NCI-H510A (cell line): ENCODE measurements around the gene RNF126.
"Not testable (repeated sequence)": the region's sequence is repeated elsewhere in the genome, so short reads cannot be mapped to it uniquely, and the experiment has no call there.

ENCODE experiments used
- DNase-seq: peaks from one replicate; lab custom pipeline; 2025; lab: John Stamatoyannopoulos, UW

RNF126 gene

GRCh38 chr19:611481-611868, 51.5 kb downstream of the RNF126 start:
- no peak for DNase-seq

GRCh38 chr19:610801-611480, 52.1 kb downstream of the RNF126 start:
- no peak for DNase-seq

GRCh38 chr19:610071-610800, 52.8 kb downstream of the RNF126 start:
- DNase-seq: no peak

- DNase-seq: no peak
Observed at GRCh38 chr19:609004-609346, 54.0 kb downstream of the RNF126 start.

- no peak for DNase-seq
Observed at GRCh38 chr19:608155-609003, 54.6 kb downstream of the RNF126 start.

GRCh38 chr19:607301-608154, 55.5 kb downstream of the RNF126 start:
- no peak for DNase-seq

GRCh38 chr19:605061-605971, 57.7 kb downstream of the RNF126 start:
- not testable (repeated sequence) for DNase-seq

- no peak for DNase-seq
Observed at GRCh38 chr19:604355-604754, 58.7 kb downstream of the RNF126 start.

- DNase-seq: not testable (repeated sequence)
Observed at GRCh38 chr19:603779-604178, 59.2 kb downstream of the RNF126 start.

GRCh38 chr19:603302-603639, 59.7 kb downstream of the RNF126 start:
- not testable (repeated sequence) for DNase-seq

- no peak for DNase-seq
Observed at GRCh38 chr19:602391-603301, 60.4 kb downstream of the RNF126 start.

GRCh38 chr19:601790-602189, 61.2 kb downstream of the RNF126 start:
- no peak for DNase-seq

- DNase-seq: no peak
Observed at GRCh38 chr19:601310-601709, 61.7 kb downstream of the RNF126 start.
